Measurements from ENCODE around the gene CSNK1G2. TPM values are rescaled to one million over a fixed set of nuclear protein-coding genes. Genes with fewer than 3 reads are reported as not detected.

The CSNK1G2 gene
- total RNA-seq, 1 experiment from 2014 or later, result 100.0 TPM

DNA sequence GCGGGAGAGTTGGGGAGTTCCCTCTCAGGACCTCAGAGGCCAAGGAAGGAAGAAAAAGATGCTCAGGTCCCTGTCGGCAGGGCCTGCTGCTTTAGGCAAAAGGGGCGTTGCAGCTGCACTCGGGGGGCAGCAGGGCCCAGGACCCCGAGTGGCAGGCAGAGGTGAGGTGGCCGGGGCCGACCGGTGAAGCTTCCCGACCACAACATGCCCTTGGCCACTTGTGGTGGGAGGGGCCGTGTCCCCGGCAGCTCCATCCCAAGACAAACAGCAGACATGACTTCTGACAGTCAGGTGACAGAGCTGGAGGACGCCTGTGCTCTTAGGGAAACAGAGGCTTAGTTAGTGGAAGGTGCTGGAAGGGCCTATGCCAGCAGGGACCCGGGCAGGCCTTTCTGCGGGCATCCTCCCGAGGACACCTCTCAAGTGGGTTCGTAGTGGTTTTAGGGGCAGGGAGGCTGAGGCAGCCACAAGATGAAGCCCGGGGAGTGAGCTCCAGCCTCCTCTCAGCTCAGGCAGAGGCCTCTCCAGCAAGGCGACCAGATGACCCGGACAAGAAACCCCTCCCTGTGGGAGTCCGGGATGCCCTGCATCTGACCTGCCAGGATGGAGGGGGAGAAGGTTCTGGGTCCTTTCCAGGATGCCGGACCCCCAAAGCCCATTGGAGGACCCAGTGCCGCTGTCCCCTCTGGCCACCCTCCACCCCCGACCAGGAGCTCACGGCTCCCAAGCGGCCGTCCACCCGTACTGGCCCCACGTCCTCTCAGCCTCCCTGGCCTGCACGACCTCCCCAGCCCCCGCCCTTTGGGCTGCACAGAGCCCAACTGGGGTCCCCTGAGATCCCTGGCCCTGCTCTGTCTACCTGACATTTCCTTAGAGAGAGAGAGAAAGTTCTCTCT lies 50.3 kb downstream of the CSNK1G2 start:
- peaks cover 0 to 6% of the 10 kb centered on the region in 2 experiments; a peak in 3 of 4 replicates for H3K4me1 Mint-ChIP-seq
- no peak overlapping the region for H4K91ac ChIP-seq (ENCODE audit: insufficient read length, low read depth, low read length)
- no peak overlapping the region for H3K27ac ChIP-seq (ENCODE audit: insufficient read length, low read depth, low read length)
- H3K18ac ChIP-seq (ENCODE audit: insufficient read length, low read depth, low read length), result no peak overlapping the region
- TF ChIP-seq, protein P1, sequence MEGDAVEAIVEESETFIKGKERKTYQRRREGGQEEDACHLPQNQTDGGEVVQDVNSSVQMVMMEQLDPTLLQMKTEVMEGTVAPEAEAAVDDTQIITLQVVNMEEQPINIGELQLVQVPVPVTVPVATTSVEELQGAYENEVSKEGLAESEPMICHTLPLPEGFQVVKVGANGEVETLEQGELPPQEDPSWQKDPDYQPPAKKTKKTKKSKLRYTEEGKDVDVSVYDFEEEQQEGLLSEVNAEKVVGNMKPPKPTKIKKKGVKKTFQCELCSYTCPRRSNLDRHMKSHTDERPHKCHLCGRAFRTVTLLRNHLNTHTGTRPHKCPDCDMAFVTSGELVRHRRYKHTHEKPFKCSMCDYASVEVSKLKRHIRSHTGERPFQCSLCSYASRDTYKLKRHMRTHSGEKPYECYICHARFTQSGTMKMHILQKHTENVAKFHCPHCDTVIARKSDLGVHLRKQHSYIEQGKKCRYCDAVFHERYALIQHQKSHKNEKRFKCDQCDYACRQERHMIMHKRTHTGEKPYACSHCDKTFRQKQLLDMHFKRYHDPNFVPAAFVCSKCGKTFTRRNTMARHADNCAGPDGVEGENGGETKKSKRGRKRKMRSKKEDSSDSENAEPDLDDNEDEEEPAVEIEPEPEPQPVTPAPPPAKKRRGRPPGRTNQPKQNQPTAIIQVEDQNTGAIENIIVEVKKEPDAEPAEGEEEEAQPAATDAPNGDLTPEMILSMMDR (conservative IDR thresholded peaks at IDR 0.05), result no peak
- H3K36me3 Mint-ChIP-seq (ENCODE audit: insufficient read depth in 1 of 3, low read depth in 3 of 3), result peaks cover 19 to 59% (median 54%) of the 10 kb centered on the region in 3 experiments
- no peak overlapping the region for H2BK120ac ChIP-seq (ENCODE audit: low read depth, low read length, poor library complexity, severe bottlenecking)
- no peak overlapping the region for H3K4me2 ChIP-seq (ENCODE audit: insufficient read depth, insufficient read length, low read length)
- H3K56ac ChIP-seq (ENCODE audit: insufficient read length, low read depth, low read length), result no peak overlapping the region
- H2AFZ ChIP-seq (ENCODE audit: low read length), result no peak overlapping the region
- no peak overlapping the region for H2BK5ac ChIP-seq (ENCODE audit: insufficient read length, low read length)
- WGBS (ENCODE audit: extremely low coverage, insufficient read length, low lambda C conversion rate), result no CpG with 5 or more reads among the region's 30 CpGs
- H3K9me3 Mint-ChIP-seq, result peaks cover 0 to 5% of the 10 kb centered on the region in 2 experiments; a peak in 2 of 5 replicates
- H4K8ac ChIP-seq (replicated peaks; ENCODE audit: insufficient read length, low read depth, low read length), result no peak overlapping the region
- H3K27ac Mint-ChIP-seq, result no peak overlapping the region
- no peak overlapping the region for H3K14ac ChIP-seq (ENCODE audit: insufficient read depth, low read length)
- H2BK15ac ChIP-seq (ENCODE audit: low read depth, low read length), result no peak overlapping the region
- H2BK20ac ChIP-seq (ENCODE audit: low read depth, low read length, poor library complexity, severe bottlenecking), result no peak overlapping the region
- no peaks in the 10 kb centered on the region for H3K79me2 ChIP-seq (ENCODE audit: insufficient read depth, low read length)
- no peak overlapping the region for H3T11ph ChIP-seq (ENCODE audit: low read length)
- no peaks in the 10 kb centered on the region for H3K9me3 ChIP-seq (ENCODE audit: control insufficient read depth, low read depth, low read length)
- H3K27me3 Mint-ChIP-seq (ENCODE audit: low read depth), result no peaks in the 10 kb centered on the region
- no peak overlapping the region for H3K4me3 Mint-ChIP-seq
- H3K4me1 ChIP-seq (ENCODE audit: insufficient read depth, low read length), result no peaks in the 10 kb centered on the region; the same call in 1 of the 2 replicates
- H3K27me3 ChIP-seq (ENCODE audit: insufficient read depth, low read length), result no peaks in the 10 kb centered on the region
- H3K9ac ChIP-seq (ENCODE audit: extremely low read depth, insufficient read length, low read length), result no peak overlapping the region
- no peak overlapping the region for H2BK12ac ChIP-seq (ENCODE audit: insufficient read length, low read depth, low read length)
- no peaks in the 10 kb centered on the region for H3K23me2 ChIP-seq (ENCODE audit: insufficient read length, low read depth, low read length, poor library complexity, severe bottlenecking)
- H4K5ac ChIP-seq (ENCODE audit: insufficient read length, low read depth, low read length), result no peak overlapping the region
- no peak overlapping the region for H2AK5ac ChIP-seq (ENCODE audit: insufficient read length, low read length)
- H3K4ac ChIP-seq (ENCODE audit: low read depth, low read length), result no peak overlapping the region
- no peak for DNase-seq
- H3K79me1 ChIP-seq (ENCODE audit: insufficient read depth, low read depth, low read length, poor library complexity, severe bottlenecking), result no peaks in the 10 kb centered on the region
- no peaks in the 10 kb centered on the region for H4K20me1 ChIP-seq (ENCODE audit: control insufficient read depth, insufficient read depth, insufficient read length)
- H3K23ac ChIP-seq (ENCODE audit: insufficient read length, low read depth, low read length), result no peak overlapping the region
